ENCODE measurements around the gene LEKR1.
"Not testable (repeated sequence)": the region's sequence is repeated elsewhere in the genome, so short reads cannot be mapped to it uniquely, and the experiment has no call there.

Gene LEKR1

DNA sequence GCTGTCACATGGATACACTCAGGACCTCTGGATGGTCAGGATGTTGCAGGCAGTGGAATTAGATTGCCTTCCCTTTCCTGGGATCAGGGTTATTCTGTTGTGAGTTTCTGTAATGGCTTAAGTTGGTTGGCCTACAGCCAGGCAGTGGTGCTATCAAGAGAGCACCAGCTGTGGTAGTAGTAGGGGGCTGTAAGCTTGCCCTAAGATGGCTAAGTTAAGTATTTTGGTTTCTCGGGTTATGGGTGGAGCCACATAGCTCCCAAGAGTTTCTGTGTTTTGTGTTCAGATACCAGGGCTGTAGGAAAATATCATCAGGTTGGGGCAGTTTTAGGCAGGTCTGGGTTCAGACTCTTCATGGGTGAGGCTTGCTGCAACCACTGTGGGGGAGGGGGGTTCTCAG lies 59.6 kb downstream of the LEKR1 start:
- H3K4me3 ChIP-seq (ENCODE audit: low read length), result no peak overlapping the region
- DNase-seq (ENCODE audit: low read depth, low spot score), result no peak

DNA sequence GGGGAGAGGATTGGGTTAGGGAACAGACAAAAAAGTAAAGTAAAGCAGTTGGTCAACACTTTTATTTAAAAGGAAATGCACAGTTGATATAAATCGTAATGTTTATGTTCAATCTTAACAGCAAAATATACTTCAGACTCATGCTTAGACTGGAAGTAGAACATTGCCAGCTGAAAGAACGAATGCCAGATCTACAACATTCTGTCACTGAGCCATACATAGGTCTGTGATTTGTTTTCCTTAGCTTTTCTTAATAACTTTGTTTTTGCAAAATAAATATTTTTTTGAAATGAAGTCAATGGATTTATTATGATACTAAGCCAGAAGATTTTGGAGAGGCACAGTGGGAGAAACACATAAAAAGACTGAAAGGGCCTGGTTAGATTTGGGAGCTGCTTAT lies 62.0 kb downstream of the LEKR1 start:
- no peak for DNase-seq (ENCODE audit: low read depth, low spot score)
- no peak overlapping the region for H3K4me3 ChIP-seq (ENCODE audit: low read length)

- DNase-seq (ENCODE audit: low read depth, low spot score), result no peak
- no peak overlapping the region for H3K4me3 ChIP-seq (ENCODE audit: low read length)
Observed at GRCh38 chr3:156888576-156888975, 62.4 kb downstream of the LEKR1 start.

- no peak overlapping the region for H3K4me3 ChIP-seq (ENCODE audit: low read length)
- no peak for DNase-seq (ENCODE audit: low read depth, low spot score)
Observed at GRCh38 chr3:156892701-156893100, 66.5 kb downstream of the LEKR1 start.

GRCh38 chr3:156895374-156895773 lies 69.2 kb downstream of the LEKR1 start:
- not testable (repeated sequence) for H3K4me3 ChIP-seq (ENCODE audit: low read length); DNase-seq (ENCODE audit: low read depth, low spot score)

DNA sequence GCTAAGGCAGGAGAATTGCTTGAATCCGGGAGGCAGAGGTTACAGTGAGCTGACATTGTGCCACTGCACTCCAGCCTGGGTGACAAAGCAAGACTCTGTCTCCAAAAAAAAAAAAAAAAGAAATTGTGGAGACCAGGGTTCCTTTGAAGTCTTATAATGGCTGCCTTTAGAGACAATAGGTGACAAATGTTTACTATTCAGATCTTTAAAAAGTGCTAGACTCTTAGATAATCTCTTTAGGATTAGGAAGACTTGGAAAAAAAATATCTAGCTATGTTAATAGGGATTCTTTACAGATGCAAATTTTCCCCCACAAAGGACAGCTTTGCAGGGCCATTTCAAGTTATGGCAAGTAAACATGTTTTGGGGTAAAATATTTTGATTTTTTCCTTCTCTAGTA lies 71.7 kb downstream of the LEKR1 start:
- H3K4me3 ChIP-seq (ENCODE audit: low read length); DNase-seq (ENCODE audit: low read depth, low spot score): not testable (repeated sequence)

- no peak overlapping the region for H3K4me3 ChIP-seq (ENCODE audit: low read length)
- DNase-seq (ENCODE audit: low read depth, low spot score), result no peak
Observed at GRCh38 chr3:156898296-156898880, 72.2 kb downstream of the LEKR1 start.

GRCh38 chr3:156899951-156900350 lies 73.8 kb downstream of the LEKR1 start:
- DNase-seq (ENCODE audit: low read depth, low spot score), result no peak
- H3K4me3 ChIP-seq (ENCODE audit: low read length), result no peak overlapping the region

DNA sequence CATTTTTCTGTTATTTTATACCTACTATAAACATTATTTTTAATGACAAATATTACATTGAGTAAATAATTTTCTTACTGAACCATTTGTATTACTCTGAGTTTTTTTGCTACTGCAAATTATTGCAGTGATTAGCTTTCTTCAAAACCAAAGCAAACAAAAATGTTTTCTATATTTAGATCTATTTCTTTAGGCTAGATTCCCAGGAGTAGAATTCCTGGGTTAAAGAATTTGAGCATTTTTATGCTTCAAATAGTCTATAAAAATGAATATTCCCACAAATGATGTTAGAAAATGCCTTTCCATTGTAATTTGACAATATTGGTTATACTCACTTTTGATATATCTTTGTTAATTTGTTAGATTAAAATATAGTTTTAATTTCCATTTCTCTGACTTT lies 76.8 kb downstream of the LEKR1 start:
- H3K4me3 ChIP-seq (ENCODE audit: low read length), result no peak overlapping the region
- no peak for DNase-seq (ENCODE audit: low read depth, low spot score)

DNA sequence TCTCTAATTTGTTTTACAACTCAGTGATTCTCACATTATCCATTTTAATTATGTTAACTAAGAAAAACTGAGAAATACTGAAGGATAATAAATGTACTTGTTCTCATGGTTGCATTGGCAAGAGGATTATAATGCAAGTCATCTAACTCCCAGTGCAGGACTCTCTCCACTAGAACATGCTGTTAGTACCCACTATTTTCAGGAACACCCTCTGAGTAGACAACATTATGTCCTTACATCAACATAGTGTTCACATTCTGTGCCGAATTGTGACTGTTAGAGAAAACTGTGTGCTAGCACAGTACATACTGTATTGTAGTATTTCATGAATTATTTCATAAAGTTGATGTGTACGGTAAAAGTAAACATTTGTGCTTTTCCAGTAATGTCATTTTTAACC lies 80.1 kb downstream of the LEKR1 start:
- no peak for DNase-seq (ENCODE audit: low read depth, low spot score)
- no peak overlapping the region for H3K4me3 ChIP-seq (ENCODE audit: low read length)

- DNase-seq (ENCODE audit: low read depth, low spot score), result no peak
- H3K4me3 ChIP-seq (ENCODE audit: low read length), result no peak overlapping the region
Observed at GRCh38 chr3:156908398-156908797, 82.2 kb downstream of the LEKR1 start.

DNA sequence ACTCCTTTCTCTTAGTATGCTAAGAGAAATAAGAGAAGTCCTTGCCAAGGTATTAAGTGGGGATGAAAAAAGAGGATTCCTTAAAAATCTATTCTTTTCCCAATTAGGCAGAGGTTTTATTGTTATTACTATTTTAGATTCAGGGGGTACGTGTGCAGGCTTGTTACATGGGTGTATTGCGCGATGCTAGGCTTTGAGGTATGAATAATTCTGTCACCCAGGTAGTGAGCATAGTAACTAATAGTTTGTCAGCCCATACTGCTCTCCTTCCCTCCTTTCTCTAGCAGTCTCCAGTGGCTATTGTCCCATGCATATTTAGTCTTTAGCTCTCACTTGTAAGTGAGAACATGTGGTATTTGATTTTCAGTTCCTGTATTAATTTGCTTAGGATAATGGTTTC lies 83.9 kb downstream of the LEKR1 start:
- no peak overlapping the region for H3K4me3 ChIP-seq (ENCODE audit: low read length)
- no peak for DNase-seq (ENCODE audit: low read depth, low spot score)

GRCh38 chr3:156910831-156911230 lies 84.7 kb downstream of the LEKR1 start:
- DNase-seq (ENCODE audit: low read depth, low spot score); H3K4me3 ChIP-seq (ENCODE audit: low read length): not testable (repeated sequence)

GRCh38 chr3:156914300-156914699 lies 88.1 kb downstream of the LEKR1 start:
- DNase-seq (ENCODE audit: low read depth, low spot score); H3K4me3 ChIP-seq (ENCODE audit: low read length): not testable (repeated sequence)

- H3K4me3 ChIP-seq (ENCODE audit: low read length), result no peak overlapping the region
- DNase-seq (ENCODE audit: low read depth, low spot score), result no peak
Observed at GRCh38 chr3:156915372-156915771, 89.2 kb downstream of the LEKR1 start.

- no peak for DNase-seq (ENCODE audit: low read depth, low spot score)
- no peak overlapping the region for H3K4me3 ChIP-seq (ENCODE audit: low read length)
Observed at GRCh38 chr3:156918746-156919145, 92.6 kb downstream of the LEKR1 start.

DNA sequence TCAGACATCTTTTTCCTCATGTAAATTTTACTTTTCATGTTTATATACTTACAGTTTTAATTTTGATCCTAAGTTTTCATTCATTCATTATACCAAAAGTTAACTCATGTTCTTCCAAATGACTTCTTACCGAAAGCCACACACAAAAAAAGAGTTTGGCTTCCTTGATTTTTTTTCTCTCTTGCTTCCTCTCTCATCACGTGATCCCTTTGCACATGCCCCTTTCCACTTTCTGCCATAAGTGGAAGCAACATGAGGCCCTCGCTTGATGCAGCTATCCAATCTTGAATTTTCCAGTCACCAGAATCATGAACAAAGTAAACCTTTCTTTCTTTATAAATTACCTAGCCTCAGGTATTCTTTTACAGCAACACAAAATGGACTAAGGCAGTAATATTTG lies 93.7 kb downstream of the LEKR1 start:
- no peak overlapping the region for H3K4me3 ChIP-seq (ENCODE audit: low read length)
- no peak for DNase-seq (ENCODE audit: low read depth, low spot score)

DNA sequence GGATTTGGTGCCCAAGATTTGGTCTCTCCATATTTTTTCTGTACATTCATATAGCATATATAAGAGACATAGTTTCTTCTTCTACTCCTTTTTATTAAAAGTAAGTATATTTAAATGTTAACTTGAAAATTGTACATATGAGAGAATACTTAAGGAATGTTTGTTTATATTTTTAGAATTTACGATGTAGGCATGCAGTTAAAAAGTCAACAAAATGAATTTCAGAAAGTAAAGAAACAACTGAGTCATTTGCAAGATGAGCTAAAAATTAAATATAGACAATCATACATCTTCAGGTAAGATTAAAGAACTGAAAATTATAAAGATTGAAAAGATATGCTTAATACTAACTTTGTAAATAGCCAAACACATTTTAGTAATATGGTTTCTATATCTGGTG lies 94.2 kb downstream of the LEKR1 start:
- no peak overlapping the region for H3K4me3 ChIP-seq (ENCODE audit: low read length)
- DNase-seq (ENCODE audit: low read depth, low spot score), result no peak

- H3K4me3 ChIP-seq (ENCODE audit: low read length), result no peak overlapping the region
- no peak for DNase-seq (ENCODE audit: low read depth, low spot score)
Observed at GRCh38 chr3:156923349-156923748, 97.2 kb downstream of the LEKR1 start.

- no peak overlapping the region for H3K4me3 ChIP-seq (ENCODE audit: low read length)
- no peak for DNase-seq (ENCODE audit: low read depth, low spot score)
Observed at GRCh38 chr3:156938724-156939123, 112.6 kb downstream of the LEKR1 start.

DNA sequence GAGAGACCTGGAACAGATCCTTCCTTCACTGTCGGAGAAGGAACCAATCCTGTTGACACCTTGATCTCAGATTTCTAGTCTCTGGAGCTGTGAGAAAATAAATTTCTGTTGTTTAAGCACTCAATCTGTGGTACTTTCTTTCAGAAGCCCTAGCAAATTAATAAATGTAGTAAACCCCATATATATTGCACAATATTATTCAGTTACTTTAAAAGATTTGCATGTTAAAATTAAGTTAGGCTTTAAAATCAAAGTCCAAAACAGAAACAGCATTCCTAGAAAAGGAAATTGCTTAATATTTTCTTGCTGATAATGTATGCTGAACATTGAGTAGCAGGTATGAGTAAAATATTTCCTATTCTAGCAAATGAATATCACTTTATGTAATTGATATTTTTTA lies 113.2 kb downstream of the LEKR1 start:
- H3K4me3 ChIP-seq (ENCODE audit: low read length), result no peak overlapping the region
- no peak for DNase-seq (ENCODE audit: low read depth, low spot score)

DNA sequence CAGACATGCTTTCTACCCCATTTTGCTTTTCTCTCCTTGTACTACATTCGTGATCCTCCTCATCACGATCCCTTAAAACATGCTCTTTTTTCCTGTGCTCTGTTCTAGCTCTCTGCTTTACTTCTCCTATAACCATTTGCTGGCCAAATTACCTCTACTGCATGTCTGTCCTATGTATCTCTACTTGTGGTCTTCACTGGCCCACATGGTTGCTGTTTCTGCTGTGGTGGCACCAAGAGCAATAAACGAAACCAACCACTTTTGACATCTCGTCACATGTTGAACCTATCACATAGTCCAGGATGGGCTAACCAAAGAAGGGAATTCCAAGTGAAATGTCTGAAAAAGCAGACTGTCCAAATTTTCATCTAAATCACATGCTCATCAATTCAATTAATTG lies 115.2 kb downstream of the LEKR1 start:
- DNase-seq (ENCODE audit: low read depth, low spot score), result no peak
- no peak overlapping the region for H3K4me3 ChIP-seq (ENCODE audit: low read length)

All from Jurkat, Clone E6-1 (cell line).